GM12878 (cell line): ENCODE data around the gene OGFOD3. TPM values are rescaled to one million over a fixed set of nuclear protein-coding genes. Genes with fewer than 3 reads are reported as not detected.
"Not testable (repeated sequence)": the region's sequence is repeated elsewhere in the genome, so short reads cannot be mapped to it uniquely, and the experiment has no call there.

Experiments used
- ATAC-seq: fragments of 200-7000 bp; cut with Tn5 transposase; 3 replicates; pipeline ENCODE4 v1.9.1; 2020; ENCODE audit warnings: mild to moderate bottlenecking, moderate library complexity
- BruUV-seq: library from RNA; stranded (reverse); fragments of 400-500 nt; replicated peaks from 2 replicates; lab custom pipeline; 2021; lab: Mats Ljungman, UMichigan
- CTCF ChIA-PET: fragments of 300-600 bp; sonication (Branson Sonifier 250); formaldehyde crosslinking; extraction: SDS; loops from one replicate; lab custom pipeline; 2021; ENCODE audit warnings: inconsistent platforms; lab: Yijun Ruan, JAX
- POLR2A ChIA-PET: fragments of 350-600 bp; formaldehyde crosslinking; extraction: SDS; loops from one replicate; lab custom pipeline; 2021; ENCODE audit warnings: inconsistent platforms; lab: Charles Lee
- RAD21 ChIA-PET: fragments of 300-600 bp; sonication (Branson Sonifier 250); formaldehyde crosslinking; loops from one replicate; lab custom pipeline; 2023; ENCODE audit warnings: antibody characterized with exemption; ENCODE audit not compliant: unreplicated experiment; lab: Charles Lee
- SMC1A ChIA-PET: fragments of 300-600 bp; sonication (Branson Sonifier 250); formaldehyde crosslinking; loops from one replicate; lab custom pipeline; 2023; ENCODE audit not compliant: unreplicated experiment, uncharacterized antibody; lab: Charles Lee
- DNase-seq: peaks from one replicate; pipeline ENCODE4 v3.0.0-alpha.2; 2011; ENCODE audit warnings: low read depth, low spot score
- FAIRE-seq: peaks from 3 replicates; lab custom pipeline; 2011; peaks lifted over from hg19 to GRCh38; lab: Jason Lieb, UNC
- H2AFZ ChIP-seq: 2 replicates; pipeline ENCODE4 v1.6.0; 2011; ENCODE audit warnings: low read depth, low read length, control low read depth; ENCODE audit not compliant: control insufficient read depth
- H3K27ac ChIP-seq: 2 replicates; pipeline ENCODE4 v1.5.1; 2011; ENCODE audit warnings: control low read depth; ENCODE audit not compliant: control insufficient read depth, insufficient read depth
- H3K27me3 ChIP-seq, 2 experiments: replicated peaks in 1 of 2; 2 replicates each; pipeline versions ENCODE4 v1.6.0 to v1.6.1; 2011; ENCODE audit warnings: low read length in 1 of 2; ENCODE audit not compliant: control insufficient read depth in 2 of 2, insufficient read depth in 2 of 2
- H3K36me3 ChIP-seq, 2 experiments: 2 replicates each; pipeline ENCODE4 v1.5.1; 2011; ENCODE audit warnings: low read length in 1 of 2; ENCODE audit not compliant: control insufficient read depth in 2 of 2, insufficient read depth in 2 of 2
- H3K4me1 ChIP-seq: 2 replicates; pipeline ENCODE4 v1.6.1; 2011; ENCODE audit warnings: mild to moderate bottlenecking, low read length, moderate library complexity, mixed read lengths; ENCODE audit not compliant: control insufficient read depth, insufficient read depth
- H3K4me2 ChIP-seq: 2 replicates; pipeline ENCODE4 v1.6.0; 2011; ENCODE audit warnings: control low read depth; ENCODE audit not compliant: control insufficient read depth, insufficient read depth
- H3K4me3 ChIP-seq: fragments of 200-600 bp; sonication (generic); 2 replicates; pipeline ENCODE4 v1.5.1; 2016
- H3K79me2 ChIP-seq: 2 replicates; pipeline ENCODE4 v1.6.0; 2011; ENCODE audit warnings: low read length; ENCODE audit not compliant: control insufficient read depth, insufficient read depth
- H3K9ac ChIP-seq: 2 replicates; pipeline ENCODE4 v1.8.0; 2011; ENCODE audit warnings: low read length, control low read depth, mixed read lengths; ENCODE audit not compliant: control insufficient read depth, insufficient read depth
- H3K9me3 ChIP-seq: replicated peaks from 3 replicates; pipeline ENCODE4 v1.5.1; 2011; ENCODE audit warnings: mild to moderate bottlenecking, low read length; ENCODE audit not compliant: control insufficient read depth, insufficient read depth
- H4K20me1 ChIP-seq: 2 replicates; pipeline ENCODE4 v1.6.0; 2011; ENCODE audit not compliant: control insufficient read depth, insufficient read depth
- CREM ChIP-seq: IDR thresholded peaks from 2 replicates; pipeline ENCODE4 v1.6.1; 2014; ENCODE audit warnings: antibody characterized with exemption, low read depth
- E2F8 ChIP-seq: fragments of 450-650 bp; IDR thresholded peaks from 2 replicates; pipeline ENCODE4 v1.6.1; 2018; ENCODE audit warnings: mild to moderate bottlenecking, low read depth, moderate library complexity; ENCODE audit not compliant: partially characterized antibody
- HSF1 ChIP-seq: fragments of 150-350 bp; IDR thresholded peaks from 2 replicates; pipeline ENCODE4 v1.6.1; 2014; ENCODE audit warnings: mild to moderate bottlenecking, low read depth, low read length
- MEF2B ChIP-seq: fragments of 450-650 bp; IDR thresholded peaks from 2 replicates; pipeline ENCODE4 v1.6.1; 2018; ENCODE audit warnings: mild to moderate bottlenecking, moderate library complexity; ENCODE audit not compliant: partially characterized antibody, poor library complexity, severe bottlenecking
- SREBF2 ChIP-seq: IDR thresholded peaks from 2 replicates; pipeline ENCODE4 v1.6.1; 2012; ENCODE audit warnings: mild to moderate bottlenecking, low read length
- TCF7 ChIP-seq: IDR thresholded peaks from 2 replicates; pipeline ENCODE4 v1.6.1; 2014; ENCODE audit warnings: antibody characterized with exemption, borderline replicate concordance
- ZBED1 ChIP-seq: IDR thresholded peaks from 2 replicates; pipeline ENCODE4 v1.6.1; 2016; ENCODE audit warnings: borderline replicate concordance
- WGBS: methylation state at CpG from one replicate; pipeline ENCODE4 v1.1.6; 2016; ENCODE audit warnings: low lambda C conversion rate; ENCODE audit not compliant: insufficient replicate concordance, insufficient coverage; ENCODE audit errors: missing lambda C conversion rate; 5-methylcytosine and 5-hydroxymethylcytosine counted together
- in situ Hi-C: fragments of 300-500 bp; cut with MboI; formaldehyde crosslinking; loops from 9 replicates; pipeline ENCODE4 v1.14.3; 2018; ENCODE audit warnings: mixed read lengths
- intact Hi-C: fragments of 100-400 bp; cut with micrococcal nuclease; formaldehyde crosslinking; loops from one replicate; pipeline ENCODE4 v1.14.2; 2022; ENCODE audit not compliant: unreplicated experiment
- polyA plus RNA-seq, 11 experiments: library from polyadenylated mRNA; depleted of rRNA in 4 of 11; unstranded in 6 of 11; stranded (reverse) in 5 of 11; fragments of >200 nt; fragmentation: Nextera tagmentation in 4 of 11; fragmentation: Illumina TruSeq in 1 of 11; extraction: Ambion mirVana in 4 of 11; extraction: Trizol in 1 of 11; gene quantifications; 1 replicate in 1 of 11; 2 replicates in 10 of 11; pipeline versions ENCODE4 v1.2.1 to v1.2.3, GENCODE V29; 2011 to 2016; ENCODE audit warnings: inconsistent platforms in 2 of 11, missing spikeins in 2 of 11, low read depth in 1 of 11
- total RNA-seq, 4 experiments: library from RNA; depleted of rRNA in 3 of 4; stranded (reverse); fragments of >200 nt in 3 of 4; fragmentation: Illumina TruSeq in 1 of 4; extraction: Trizol in 1 of 4; gene quantifications; 2 replicates each; pipeline versions ENCODE4 v1.2.1 to v1.2.3, GENCODE V29; 2013 to 2021

Gene OGFOD3
- total and polyA plus RNA-seq, 10 of the 15 experiments (the other 5 are each of a cell fraction or from before 2014, with no cell fraction given): 0.48 to 28.4 (median 18.3) TPM

- no peak for TF ChIP-seq HSF1
- no peak for TF ChIP-seq TCF7
- TF ChIP-seq SREBF2: no peak
- TF ChIP-seq E2F8: no peak
- no peak for TF ChIP-seq CREM
- no peak for TF ChIP-seq MEF2B
- TF ChIP-seq ZBED1: no peak
Measured at GRCh38 chr17:82348434-82348833, 70.0 kb downstream of the OGFOD3 start (continued).

GRCh38 chr17:82347994-82348393, 70.4 kb downstream of the OGFOD3 start:
- H3K4me3 ChIP-seq, H3K4me2 ChIP-seq, H2AFZ ChIP-seq, H3K79me2 ChIP-seq, FAIRE-seq, SMC1A ChIA-PET, intact Hi-C loops, BruUV-seq, H3K27ac ChIP-seq, DNase-seq, H3K27me3 ChIP-seq, ATAC-seq, POLR2A ChIA-PET, H3K9me3 ChIP-seq, H4K20me1 ChIP-seq, H3K36me3 ChIP-seq, in situ Hi-C loops, H3K9ac ChIP-seq, RAD21 ChIA-PET: not testable (repeated sequence)
- CTCF ChIA-PET: interaction anchor here (0.6 kb wide), 1 partner anchor 93 kb away, joined by 3 read pairs; no protein-coding TSS in a partner anchor
- peaks cover 15% of the 10 kb centered on the region for H3K4me1 ChIP-seq
- 48% methylated on average over 11 of the region's 11 CpGs for WGBS
